Measurements from ENCODE around the gene CCDC6. TPM values are rescaled to one million over a fixed set of nuclear protein-coding genes. Genes with fewer than 3 reads are reported as not detected.
"Not testable (repeated sequence)": the region's sequence is repeated elsewhere in the genome, so short reads cannot be mapped to it uniquely, and the experiment has no call there.

Gene CCDC6
- total RNA-seq, 1 donor from 2014 or later = 55.4 TPM

DNA sequence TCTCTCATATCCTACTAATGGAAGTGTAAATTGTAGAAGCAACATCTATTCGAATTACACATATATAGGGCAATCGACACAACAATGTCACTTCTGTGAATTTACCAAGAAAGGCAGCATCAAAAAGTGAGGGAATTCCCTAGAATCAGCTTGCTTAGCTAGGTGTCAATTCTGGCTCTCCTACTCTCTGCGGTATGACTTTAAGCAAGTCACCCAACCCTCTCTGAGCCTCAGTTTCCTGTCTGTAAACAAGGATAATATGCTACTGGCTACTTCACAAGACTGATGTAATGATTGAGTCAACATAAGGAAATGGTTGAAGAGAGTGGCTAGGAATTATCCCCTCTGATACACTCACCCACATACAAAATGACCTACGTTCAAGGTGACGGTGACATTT lies 19.4 kb downstream of the CCDC6 start:
- Mint-ChIP-seq H3K4me3 (no peak overlapping the region), H3K9me3 (no peaks in the 10 kb centered on the region), H3K27ac (no peak overlapping the region), H3K27me3 (no peaks in the 10 kb centered on the region), H3K36me3 (peaks cover 18% of the 10 kb centered on the region), H3K4me1 (ENCODE audit: unreplicated experiment) (peaks cover 13% of the 10 kb centered on the region)
- TF ChIP-seq, protein P1, sequence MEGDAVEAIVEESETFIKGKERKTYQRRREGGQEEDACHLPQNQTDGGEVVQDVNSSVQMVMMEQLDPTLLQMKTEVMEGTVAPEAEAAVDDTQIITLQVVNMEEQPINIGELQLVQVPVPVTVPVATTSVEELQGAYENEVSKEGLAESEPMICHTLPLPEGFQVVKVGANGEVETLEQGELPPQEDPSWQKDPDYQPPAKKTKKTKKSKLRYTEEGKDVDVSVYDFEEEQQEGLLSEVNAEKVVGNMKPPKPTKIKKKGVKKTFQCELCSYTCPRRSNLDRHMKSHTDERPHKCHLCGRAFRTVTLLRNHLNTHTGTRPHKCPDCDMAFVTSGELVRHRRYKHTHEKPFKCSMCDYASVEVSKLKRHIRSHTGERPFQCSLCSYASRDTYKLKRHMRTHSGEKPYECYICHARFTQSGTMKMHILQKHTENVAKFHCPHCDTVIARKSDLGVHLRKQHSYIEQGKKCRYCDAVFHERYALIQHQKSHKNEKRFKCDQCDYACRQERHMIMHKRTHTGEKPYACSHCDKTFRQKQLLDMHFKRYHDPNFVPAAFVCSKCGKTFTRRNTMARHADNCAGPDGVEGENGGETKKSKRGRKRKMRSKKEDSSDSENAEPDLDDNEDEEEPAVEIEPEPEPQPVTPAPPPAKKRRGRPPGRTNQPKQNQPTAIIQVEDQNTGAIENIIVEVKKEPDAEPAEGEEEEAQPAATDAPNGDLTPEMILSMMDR (conservative IDR thresholded peaks at IDR 0.05) = no peak
- DNase-seq (ENCODE audit: extremely low spot score, unreplicated experiment) = no peak

DNA sequence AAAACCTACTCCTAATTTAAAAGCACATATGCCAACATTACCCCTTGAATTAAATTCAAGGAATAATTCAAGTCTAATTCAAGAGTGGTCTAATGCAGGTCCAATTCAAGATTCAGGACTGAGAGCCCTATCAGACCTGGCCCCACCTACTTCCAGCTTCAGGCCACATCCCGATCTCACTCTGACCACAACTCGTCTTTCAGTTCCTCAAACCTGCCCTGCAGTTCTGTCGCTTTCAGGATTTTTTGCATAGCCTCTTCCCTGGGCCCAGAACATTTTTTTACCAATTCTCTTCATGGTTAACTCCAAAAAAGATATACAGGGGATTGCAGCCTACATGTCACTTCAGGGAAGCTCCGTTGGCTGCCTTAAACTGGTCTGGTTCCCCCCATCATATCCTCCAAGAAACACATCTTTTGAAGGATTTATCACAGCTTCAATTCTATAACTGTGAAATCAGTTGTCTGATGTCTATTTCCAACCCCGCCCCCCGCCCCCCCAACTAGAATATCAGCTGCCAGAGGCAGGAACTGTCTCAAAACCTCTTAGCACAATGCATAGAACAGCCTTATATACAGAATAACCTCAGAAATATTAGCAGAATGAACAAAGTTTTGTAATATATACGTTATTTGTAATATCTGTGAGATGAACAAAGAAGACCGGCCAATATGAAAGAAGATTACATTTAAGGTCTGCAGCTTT lies 20.8 kb downstream of the CCDC6 start:
- no peak overlapping the region for H3K27ac Mint-ChIP-seq

DNA sequence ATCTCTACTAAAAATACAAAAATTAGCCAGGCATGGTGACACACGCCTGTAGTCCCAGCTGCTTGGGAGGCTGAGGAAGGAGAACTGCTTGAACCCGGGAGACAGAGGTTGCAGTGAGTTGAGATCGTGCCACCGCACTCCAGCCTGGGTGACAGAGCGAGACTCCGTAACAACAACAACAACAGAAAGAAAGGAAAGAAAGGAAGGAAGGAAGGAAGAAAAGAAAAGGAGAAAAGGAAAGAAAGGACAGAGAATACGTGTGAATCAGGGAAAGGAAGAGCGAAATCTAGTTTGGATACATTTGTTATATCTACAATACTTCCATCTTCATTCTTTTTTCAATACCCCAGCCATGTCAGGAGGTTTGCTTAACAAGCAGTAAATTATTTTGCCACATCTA lies 21.5 kb downstream of the CCDC6 start:
- not testable (repeated sequence) for H3K27ac Mint-ChIP-seq; H3K27me3 Mint-ChIP-seq; DNase-seq (ENCODE audit: extremely low spot score, unreplicated experiment); H3K9me3 Mint-ChIP-seq; H3K4me3 Mint-ChIP-seq
- Mint-ChIP-seq H3K36me3 (peaks cover 23% of the 10 kb centered on the region), H3K4me1 (ENCODE audit: unreplicated experiment) (peaks cover 20% of the 10 kb centered on the region)

More for the DNA sequence above, 20.8 kb downstream of the CCDC6 start:
- H3K27me3 Mint-ChIP-seq = no peaks in the 10 kb centered on the region
- TF ChIP-seq, protein P1 (conservative IDR thresholded peaks at IDR 0.05) = no peak
- DNase-seq (ENCODE audit: extremely low spot score, unreplicated experiment) = no peak
- no peaks in the 10 kb centered on the region for H3K9me3 Mint-ChIP-seq
- peaks cover 23% of the 10 kb centered on the region for H3K36me3 Mint-ChIP-seq
- no peak overlapping the region for H3K4me3 Mint-ChIP-seq
- peaks cover 20% of the 10 kb centered on the region for H3K4me1 Mint-ChIP-seq (ENCODE audit: unreplicated experiment)

GRCh38 chr10:59881640-59882039 lies 24.7 kb downstream of the CCDC6 start:
- Mint-ChIP-seq H3K27me3 (no peaks in the 10 kb centered on the region), H3K9me3 (peaks cover 4% of the 10 kb centered on the region), H3K27ac (no peak overlapping the region), H3K36me3 (peaks cover 24% of the 10 kb centered on the region), H3K4me1 (ENCODE audit: unreplicated experiment) (peaks cover 27% of the 10 kb centered on the region), H3K4me3 (no peak overlapping the region)
- DNase-seq (ENCODE audit: extremely low spot score, unreplicated experiment) = no peak
- TF ChIP-seq, protein P1 (conservative IDR thresholded peaks at IDR 0.05) = no peak

GRCh38 chr10:59880971-59881510 lies 25.3 kb downstream of the CCDC6 start:
- Mint-ChIP-seq H3K4me1 (ENCODE audit: unreplicated experiment) (peaks cover 32% of the 10 kb centered on the region), H3K27ac (no peak overlapping the region), H3K36me3 (peaks cover 24% of the 10 kb centered on the region), H3K4me3 (no peak overlapping the region), H3K27me3 (no peaks in the 10 kb centered on the region), H3K9me3 (peaks cover 4% of the 10 kb centered on the region)
- no peak for DNase-seq (ENCODE audit: extremely low spot score, unreplicated experiment)
- TF ChIP-seq, protein P1 (conservative IDR thresholded peaks at IDR 0.05) = no peak

GRCh38 chr10:59880019-59880717 lies 26.2 kb downstream of the CCDC6 start:
- TF ChIP-seq, protein P1 (conservative IDR thresholded peaks at IDR 0.05) = no peak
- Mint-ChIP-seq H3K9me3 (peaks cover 4% of the 10 kb centered on the region), H3K36me3 (peaks cover 24% of the 10 kb centered on the region), H3K27me3 (no peaks in the 10 kb centered on the region), H3K4me1 (ENCODE audit: unreplicated experiment) (peaks cover 33% of the 10 kb centered on the region), H3K27ac (no peak overlapping the region), H3K4me3 (no peak overlapping the region)
- no peak for DNase-seq (ENCODE audit: extremely low spot score, unreplicated experiment)

Measured in type B pancreatic cell (in vitro differentiated cells).